A549 (cell line): ENCODE data around the gene CD40LG. TPM values are rescaled to one million over a fixed set of nuclear protein-coding genes. Genes with fewer than 3 reads are reported as not detected.

Source experiments
- ATAC-seq, 2 experiments: fragments of 200-7000 bp in 1 of 2; fragments of >200 bp in 1 of 2; cut with Nextera tagmentation in 1 of 2; cut with Tn5 transposase in 1 of 2; 3 replicates each; pipeline versions ENCODE4 v1.8.0 to v1.9.1; 2018 to 2020; ENCODE audit warnings: mild to moderate bottlenecking in 1 of 2, moderate library complexity in 1 of 2
- CTCF ChIA-PET: fragments of 300-600 bp; sonication (Branson Sonifier 250); formaldehyde crosslinking; extraction: SDS; loops from one replicate; lab custom pipeline; 2021; ENCODE audit warnings: antibody characterized with exemption, inconsistent platforms; lab: Yijun Ruan, JAX
- POLR2A ChIA-PET: fragments of 350-600 bp; formaldehyde crosslinking; extraction: SDS; loops from one replicate; lab custom pipeline; 2021; ENCODE audit warnings: antibody characterized with exemption, inconsistent platforms; lab: Yijun Ruan, JAX
- DNase-seq, 2 experiments: peaks; one replicate each; pipeline versions ENCODE4 v3.0.0 to v3.0.0-alpha.2; 2011 to 2016; ENCODE audit warnings: low read depth in 1 of 2, low spot score in 1 of 2
- FAIRE-seq: peaks from 2 replicates; lab custom pipeline; 2011; peaks lifted over from hg19 to GRCh38; lab: Jason Lieb, UNC
- H3K27ac ChIP-seq, 2 experiments: fragments of >200 bp; sonication (Bioruptor Twin); formaldehyde crosslinking; 3 replicates each; pipeline ENCODE4 v1.5.1; 2016 to 2017
- H3K4me1 ChIP-seq: fragments of >200 bp; sonication (Bioruptor Twin); formaldehyde crosslinking; 3 replicates; pipeline ENCODE4 v1.6.1; 2016
- H3K4me2 ChIP-seq: fragments of >200 bp; sonication (Bioruptor Twin); formaldehyde crosslinking; 3 replicates; pipeline ENCODE4 v1.6.1; 2016
- H3K4me3 ChIP-seq: fragments of >200 bp; sonication (Bioruptor Twin); formaldehyde crosslinking; 3 replicates; pipeline ENCODE4 v1.5.1; 2016
- H3K9me3 ChIP-seq: fragments of >200 bp; sonication (Bioruptor Twin); formaldehyde crosslinking; 3 replicates; pipeline ENCODE4 v1.6.1; 2016
- CBX2 ChIP-seq: fragments of 200-600 bp; sonication (generic); IDR thresholded peaks from 2 replicates; pipeline ENCODE4 v1.6.1; 2016; ENCODE audit warnings: low read depth, mild to moderate bottlenecking, borderline replicate concordance
- CHD2 ChIP-seq: fragments of 150-350 bp; IDR thresholded peaks from 2 replicates; pipeline ENCODE4 v1.6.1; 2014; ENCODE audit warnings: low read length; ENCODE audit not compliant: partially characterized antibody
- CTCF ChIP-seq: fragments of >200 bp; sonication (Bioruptor Twin); formaldehyde crosslinking; IDR thresholded peaks from 3 replicates; pipeline ENCODE4 v1.5.1; 2016
- EHF ChIP-seq: fragments of 250-450 bp; sonication (Bioruptor Pico); IDR thresholded peaks from 2 replicates; pipeline ENCODE4 v1.5.0; 2020; ENCODE audit warnings: mild to moderate bottlenecking
- ELK1 ChIP-seq: fragments of 150-350 bp; IDR thresholded peaks from 2 replicates; pipeline ENCODE4 v1.6.1; 2014; ENCODE audit warnings: low read depth, mild to moderate bottlenecking, low read length
- EP300 ChIP-seq, 2 experiments: fragments of >200 bp; sonication (Bioruptor Twin); formaldehyde crosslinking; IDR thresholded peaks; 2 replicates in 1 of 2; 3 replicates in 1 of 2; pipeline ENCODE4 v1.6.1; 2016 to 2017
- ESRRA ChIP-seq: fragments of 150-350 bp; IDR thresholded peaks from 2 replicates; pipeline ENCODE4 v1.6.1; 2014; ENCODE audit warnings: mild to moderate bottlenecking, low read length, borderline replicate concordance
- FOXS1 ChIP-seq: fragments of 250-450 bp; sonication (Bioruptor Pico); IDR thresholded peaks from 2 replicates; pipeline ENCODE4 v1.5.0; 2020; ENCODE audit warnings: mild to moderate bottlenecking, moderate library complexity
- GATA3 ChIP-seq: IDR thresholded peaks from 2 replicates; pipeline ENCODE4 v1.6.1; 2012; ENCODE audit warnings: borderline replicate concordance
- HDAC2 ChIP-seq: fragments of 200-600 bp; sonication (generic); IDR thresholded peaks from 2 replicates; pipeline ENCODE4 v1.6.1; 2016
- HEYL ChIP-seq: fragments of 250-450 bp; sonication (Bioruptor Pico); IDR thresholded peaks from 2 replicates; pipeline ENCODE4 v1.8.0; 2021; ENCODE audit warnings: mild to moderate bottlenecking, moderate library complexity
- HMGXB4 ChIP-seq: fragments of 250-450 bp; sonication (Bioruptor Pico); IDR thresholded peaks from 2 replicates; pipeline ENCODE4 v1.5.0; 2021; ENCODE audit warnings: mild to moderate bottlenecking, moderate library complexity, borderline replicate concordance
- HOXB13 ChIP-seq: fragments of 250-450 bp; sonication (Bioruptor Pico); IDR thresholded peaks from 2 replicates; pipeline ENCODE4 v1.5.0; 2020; ENCODE audit warnings: low read depth, mild to moderate bottlenecking, moderate library complexity
- JUN ChIP-seq, 2 experiments: fragments of >200 bp; sonication (Bioruptor Twin); formaldehyde crosslinking; IDR thresholded peaks; 2 replicates in 1 of 2; 3 replicates in 1 of 2; pipeline ENCODE4 v1.6.1; 2016 to 2017
- KDM5A ChIP-seq: fragments of 200-600 bp; sonication (generic); IDR thresholded peaks from 2 replicates; pipeline ENCODE4 v1.6.1; 2016; ENCODE audit warnings: antibody characterized with exemption, mild to moderate bottlenecking
- NFE2L2 ChIP-seq: fragments of 150-350 bp; conservative IDR thresholded peaks from 2 replicates; pipeline ENCODE4 v1.6.1; 2014; ENCODE audit warnings: low read length
- NPAS2 ChIP-seq: fragments of 250-450 bp; sonication (Bioruptor Pico); IDR thresholded peaks from 2 replicates; pipeline ENCODE4 v1.8.0; 2022; ENCODE audit warnings: mild to moderate bottlenecking, moderate library complexity, borderline replicate concordance
- NR3C1 ChIP-seq: fragments of >200 bp; sonication (Bioruptor Twin); formaldehyde crosslinking; IDR thresholded peaks from 3 replicates; pipeline ENCODE4 v1.6.1; 2017
- PBX3 ChIP-seq: IDR thresholded peaks from 2 replicates; pipeline ENCODE4 v1.6.1; 2012
- PHF8 ChIP-seq: fragments of 200-600 bp; sonication (generic); IDR thresholded peaks from 2 replicates; pipeline ENCODE4 v1.6.1; 2016; ENCODE audit warnings: low read depth, mild to moderate bottlenecking, antibody characterized with exemption, moderate library complexity, borderline replicate concordance
- RAD21 ChIP-seq, 2 experiments: fragments of >200 bp in 1 of 2; sonication (Bioruptor Twin) in 1 of 2; formaldehyde crosslinking in 1 of 2; IDR thresholded peaks in 1 of 2; conservative IDR thresholded peaks in 1 of 2; 2 replicates in 1 of 2; 3 replicates in 1 of 2; pipeline ENCODE4 v1.6.1; 2012 to 2018; ENCODE audit warnings: inconsistent platforms in 1 of 2
- RCOR1 ChIP-seq: fragments of 150-350 bp; IDR thresholded peaks from 2 replicates; pipeline ENCODE4 v1.6.1; 2014; ENCODE audit warnings: antibody characterized with exemption, low read length, low read depth
- RNF2 ChIP-seq: fragments of 200-600 bp; sonication (generic); IDR thresholded peaks from 2 replicates; pipeline ENCODE4 v1.6.1; 2016; ENCODE audit warnings: low read depth, mild to moderate bottlenecking, antibody characterized with exemption, moderate library complexity, borderline replicate concordance
- TFCP2L1 ChIP-seq: fragments of 250-450 bp; sonication (Bioruptor Pico); IDR thresholded peaks from 2 replicates; pipeline ENCODE4 v1.5.0; 2021; ENCODE audit warnings: mild to moderate bottlenecking
- ZC3H11A ChIP-seq: fragments of 450-650 bp; IDR thresholded peaks from 2 replicates; pipeline ENCODE4 v1.6.1; 2014; ENCODE audit warnings: antibody characterized with exemption, mild to moderate bottlenecking
- ZSCAN20 ChIP-seq: fragments of 250-450 bp; sonication (Bioruptor Pico); IDR thresholded peaks from 2 replicates; pipeline ENCODE4 v1.8.0; 2022; ENCODE audit warnings: mild to moderate bottlenecking, moderate library complexity
- polyA plus RNA-seq, 4 experiments: library from polyadenylated mRNA; depleted of rRNA in 3 of 4; stranded (reverse); fragments of >200 nt; fragmentation: RNase III in 1 of 4; extraction: RNeasy Plus Mini Kit Qiagen cat#74134 plus additional on column Dnase treatment in 1 of 4; gene quantifications; 2 replicates in 3 of 4; 3 replicates in 1 of 4; pipeline ENCODE4 v1.2.3, GENCODE V29; 2011 to 2017

The CD40LG gene
- polyA plus RNA-seq, 2 of the 4 experiments (the other 2 are of a cell fraction), result not detected

- no peak for TF ChIP-seq NR3C1
- no peak for TF ChIP-seq EHF (CRISPR knock-in tag)
- TF ChIP-seq CTCF, result no peak
- TF ChIP-seq HEYL (CRISPR knock-in tag), result no peak
- TF ChIP-seq HDAC2, result no peak
- TF ChIP-seq TFCP2L1 (CRISPR knock-in tag), result no peak
- no peak for TF ChIP-seq ELK1
- no peak for TF ChIP-seq PBX3
- TF ChIP-seq NFE2L2, result no peak
- TF ChIP-seq CHD2, result no peak
These were observed 28.0 kb upstream of the CD40LG start (continued) for GRCh38 chrX:136619899-136620505.

- no peak for DNase-seq
- no peak for ATAC-seq
- no peak for TF ChIP-seq CBX2
- no peak for TF ChIP-seq HOXB13 (CRISPR knock-in tag)
- TF ChIP-seq FOXS1 (CRISPR knock-in tag), result no peak
- TF ChIP-seq HMGXB4, result no peak
- no peak for TF ChIP-seq HDAC2
- TF ChIP-seq NFE2L2, result no peak
- TF ChIP-seq ZSCAN20 (CRISPR knock-in tag), result no peak
- no peak for TF ChIP-seq RAD21 (conservative IDR thresholded peaks at IDR 0.05 in 1 of 2, IDR thresholded peaks at IDR 0.05 in 1 of 2)
- TF ChIP-seq PHF8, result no peak
- TF ChIP-seq PBX3, result no peak
- TF ChIP-seq EP300 (IDR thresholded peaks at IDR 0.05), result no peak
- TF ChIP-seq GATA3, result no peak
- TF ChIP-seq JUN (IDR thresholded peaks at IDR 0.05), result no peak
- no peak for TF ChIP-seq RCOR1
- TF ChIP-seq ZC3H11A, result no peak
- no peak for TF ChIP-seq ESRRA
- no peak for TF ChIP-seq KDM5A
- TF ChIP-seq RNF2, result no peak
- TF ChIP-seq CHD2, result no peak
- no peak for TF ChIP-seq NPAS2
- no peaks in the 10 kb centered on the region for H3K4me1 ChIP-seq
- no peaks in the 10 kb centered on the region for H3K9me3 ChIP-seq
- ChIA-PET POLR2A (no interaction called here), CTCF (no interaction called here)
- H3K4me2 ChIP-seq, result no peak overlapping the region
- H3K4me3 ChIP-seq, result no peak overlapping the region
- no peak for FAIRE-seq
- H3K27ac ChIP-seq, result no peak overlapping the region
These were observed 27.2 kb upstream of the CD40LG start for GRCh38 chrX:136620780-136621179.
